Measurements from ENCODE around the gene LMX1A. TPM values are rescaled to one million over a fixed set of nuclear protein-coding genes. Genes with fewer than 3 reads are reported as not detected.

The LMX1A gene
- polyA plus RNA-seq, 3 donors, result not detected

DNA sequence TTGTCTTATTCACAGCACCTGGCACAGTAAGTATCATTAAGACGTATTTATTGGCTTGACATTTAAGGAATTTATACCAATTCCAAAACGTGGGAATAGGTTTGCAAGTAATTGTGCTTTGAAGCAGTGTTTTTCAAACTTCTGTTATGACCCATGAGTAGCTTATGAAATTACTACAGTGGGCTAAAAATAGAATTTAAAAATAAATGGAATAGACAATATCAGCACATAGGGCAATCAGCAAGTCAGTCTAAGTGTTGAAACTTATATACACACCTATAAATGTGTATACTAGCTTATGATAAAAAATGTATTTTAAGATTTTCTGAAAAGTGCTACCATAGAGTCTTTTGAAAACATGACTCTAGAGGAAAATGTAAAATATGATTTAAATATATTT, 116.6 kb downstream of the LMX1A start:
- H3K36me3 ChIP-seq (replicated peaks in 1 of 2; ENCODE audit: control insufficient read depth in 1 of 2, insufficient read depth in 2 of 2, low read length in 2 of 2), result no peaks in the 10 kb centered on the region
- no peak for DNase-seq
- H3K27me3 ChIP-seq (ENCODE audit: control insufficient read depth in 2 of 2, insufficient read depth in 2 of 2, low read length in 2 of 2), result peaks cover 30 to 42% of the 10 kb centered on the region in 2 donors
- H2AFZ ChIP-seq (ENCODE audit: insufficient read depth, low read depth, low read length, poor library complexity, severe bottlenecking), result no peak overlapping the region
- H3K27me3 Mint-ChIP-seq (ENCODE audit: low read depth in 3 of 3), result peaks cover 27 to 42% (median 31%) of the 10 kb centered on the region in 3 donors
- H3K36me3 Mint-ChIP-seq, result no peaks in the 10 kb centered on the region
- TF ChIP-seq, protein P1, sequence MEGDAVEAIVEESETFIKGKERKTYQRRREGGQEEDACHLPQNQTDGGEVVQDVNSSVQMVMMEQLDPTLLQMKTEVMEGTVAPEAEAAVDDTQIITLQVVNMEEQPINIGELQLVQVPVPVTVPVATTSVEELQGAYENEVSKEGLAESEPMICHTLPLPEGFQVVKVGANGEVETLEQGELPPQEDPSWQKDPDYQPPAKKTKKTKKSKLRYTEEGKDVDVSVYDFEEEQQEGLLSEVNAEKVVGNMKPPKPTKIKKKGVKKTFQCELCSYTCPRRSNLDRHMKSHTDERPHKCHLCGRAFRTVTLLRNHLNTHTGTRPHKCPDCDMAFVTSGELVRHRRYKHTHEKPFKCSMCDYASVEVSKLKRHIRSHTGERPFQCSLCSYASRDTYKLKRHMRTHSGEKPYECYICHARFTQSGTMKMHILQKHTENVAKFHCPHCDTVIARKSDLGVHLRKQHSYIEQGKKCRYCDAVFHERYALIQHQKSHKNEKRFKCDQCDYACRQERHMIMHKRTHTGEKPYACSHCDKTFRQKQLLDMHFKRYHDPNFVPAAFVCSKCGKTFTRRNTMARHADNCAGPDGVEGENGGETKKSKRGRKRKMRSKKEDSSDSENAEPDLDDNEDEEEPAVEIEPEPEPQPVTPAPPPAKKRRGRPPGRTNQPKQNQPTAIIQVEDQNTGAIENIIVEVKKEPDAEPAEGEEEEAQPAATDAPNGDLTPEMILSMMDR (IDR thresholded peaks at IDR 0.05), result no peak
- no peak overlapping the region for H3K4me2 ChIP-seq (replicated peaks; ENCODE audit: extremely low read depth, low read length, poor library complexity, severe bottlenecking)
- no peak overlapping the region for H3K4me3 ChIP-seq (replicated peaks in 1 of 3; ENCODE audit: low read depth in 2 of 3, low read length in 3 of 3)
- peaks cover 0 to 18% (median 3%) of the 10 kb centered on the region in 7 donors for H3K9me3 Mint-ChIP-seq
- no peak overlapping the region for H3K27ac Mint-ChIP-seq
- H3K4me3 Mint-ChIP-seq, result no peak overlapping the region
- intact Hi-C loops (cut with micrococcal nuclease), result no loop called here
- H3K4me1 Mint-ChIP-seq, result no peaks in the 10 kb centered on the region
- peaks cover 0 to 12% of the 10 kb centered on the region in 2 donors for H3K9me3 ChIP-seq (replicated peaks in 1 of 2; ENCODE audit: control insufficient read depth in 1 of 2, insufficient read depth in 1 of 2, low read length in 2 of 2)
- no peaks in the 10 kb centered on the region for H4K20me1 ChIP-seq (ENCODE audit: insufficient read depth, low read length)
- H3K9ac ChIP-seq (ENCODE audit: insufficient read depth, low read length, poor library complexity, severe bottlenecking), result no peak overlapping the region
- no peaks in the 10 kb centered on the region for H3K4me1 ChIP-seq (ENCODE audit: control insufficient read depth in 1 of 2, insufficient read depth in 2 of 2, low read length in 2 of 2)
- H3K79me2 ChIP-seq (ENCODE audit: insufficient read depth, low read length), result no peaks in the 10 kb centered on the region
- WGBS (ENCODE audit: insufficient coverage), result no CpG with 5 or more reads among the region's 2 CpGs
- H3K27ac ChIP-seq (ENCODE audit: low read depth in 1 of 2, low read length in 2 of 2), result no peak overlapping the region

DNA sequence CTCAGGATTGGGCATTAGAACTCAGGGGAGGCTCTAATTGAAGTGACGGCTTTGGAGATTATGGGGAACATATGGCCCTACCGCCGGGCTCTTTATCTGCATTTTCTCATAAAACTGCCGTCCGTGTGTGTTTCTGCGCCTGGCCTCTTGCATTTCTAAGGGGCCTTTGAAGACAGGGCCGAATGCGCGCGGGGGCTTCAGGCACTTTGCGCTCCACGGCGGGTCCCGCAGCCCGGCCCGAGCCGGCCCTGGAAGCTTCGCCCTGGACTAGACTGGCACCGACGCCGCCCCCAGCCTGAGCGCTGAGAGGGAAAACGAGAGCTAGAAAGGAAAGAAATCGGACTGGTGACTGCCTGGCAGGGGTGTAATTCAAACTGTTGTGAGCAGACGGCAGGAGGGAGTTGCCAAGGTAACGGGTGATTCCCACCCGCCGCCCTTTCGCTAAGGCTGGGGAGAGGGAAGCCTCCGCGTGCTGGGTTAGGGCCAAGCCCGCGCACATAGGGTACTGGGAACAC, 120.7 kb downstream of the LMX1A start:
- Histone ChIP-seq H3K9me3 (replicated peaks in 1 of 2; ENCODE audit: control insufficient read depth in 1 of 2, insufficient read depth in 1 of 2, low read length in 2 of 2) (peaks cover 0 to 12% of the 10 kb centered on the region in 2 donors), H3K36me3 (replicated peaks in 1 of 2; ENCODE audit: control insufficient read depth in 1 of 2, insufficient read depth in 2 of 2, low read length in 2 of 2) (no peaks in the 10 kb centered on the region), H3K27ac (ENCODE audit: low read depth in 1 of 2, low read length in 2 of 2) (no peak overlapping the region), H3K4me2 (replicated peaks; ENCODE audit: extremely low read depth, low read length, poor library complexity, severe bottlenecking) (no peak overlapping the region), H3K4me3 (replicated peaks in 1 of 3; ENCODE audit: low read depth in 2 of 3, low read length in 3 of 3) (no peak overlapping the region), H3K79me2 (ENCODE audit: insufficient read depth, low read length) (no peaks in the 10 kb centered on the region), H3K9ac (ENCODE audit: insufficient read depth, low read length, poor library complexity, severe bottlenecking) (no peak overlapping the region), H3K4me1 (ENCODE audit: control insufficient read depth in 1 of 2, insufficient read depth in 2 of 2, low read length in 2 of 2) (no peaks in the 10 kb centered on the region), H2AFZ (ENCODE audit: insufficient read depth, low read depth, low read length, poor library complexity, severe bottlenecking) (no peak overlapping the region), H4K20me1 (ENCODE audit: insufficient read depth, low read length) (no peaks in the 10 kb centered on the region), H3K27me3 (ENCODE audit: control insufficient read depth in 2 of 2, insufficient read depth in 2 of 2, low read length in 2 of 2) (peaks cover 45 to 61% of the 10 kb centered on the region in 2 donors)
- no peaks in the 10 kb centered on the region for H3K4me1 Mint-ChIP-seq
- WGBS (ENCODE audit: insufficient coverage), result under 1% methylated on average over 28 of the region's 33 CpGs
- intact Hi-C loops (cut with micrococcal nuclease), result no loop called here
- TF ChIP-seq, protein P1 (IDR thresholded peaks at IDR 0.05), result no peak
- peaks cover 0 to 13% (median 3%) of the 10 kb centered on the region in 7 donors for H3K9me3 Mint-ChIP-seq
- no peak overlapping the region for H3K27ac Mint-ChIP-seq
- peak overlapping the region in 1 of 2 donors; percentile 78 for H3K4me3 Mint-ChIP-seq
- DNase-seq, result no peak
- H3K36me3 Mint-ChIP-seq, result no peaks in the 10 kb centered on the region
- H3K27me3 Mint-ChIP-seq (ENCODE audit: low read depth in 3 of 3), result peaks cover 37 to 56% (median 48%) of the 10 kb centered on the region in 3 donors
